HG03442 (cell line): Measurements from ENCODE around the gene MYO1E.
"Not testable (repeated sequence)": the region's sequence is repeated elsewhere in the genome, so short reads cannot be mapped to it uniquely, and the experiment has no call there.

Experiments
- ATAC-seq: cut with Tn5 transposase; IDR thresholded peaks from one replicate; pipeline ENCODE4 v1.9.1; 2021; ENCODE audit warnings: mild to moderate bottlenecking, moderate library complexity; ENCODE audit not compliant: unreplicated experiment

The MYO1E gene

DNA sequence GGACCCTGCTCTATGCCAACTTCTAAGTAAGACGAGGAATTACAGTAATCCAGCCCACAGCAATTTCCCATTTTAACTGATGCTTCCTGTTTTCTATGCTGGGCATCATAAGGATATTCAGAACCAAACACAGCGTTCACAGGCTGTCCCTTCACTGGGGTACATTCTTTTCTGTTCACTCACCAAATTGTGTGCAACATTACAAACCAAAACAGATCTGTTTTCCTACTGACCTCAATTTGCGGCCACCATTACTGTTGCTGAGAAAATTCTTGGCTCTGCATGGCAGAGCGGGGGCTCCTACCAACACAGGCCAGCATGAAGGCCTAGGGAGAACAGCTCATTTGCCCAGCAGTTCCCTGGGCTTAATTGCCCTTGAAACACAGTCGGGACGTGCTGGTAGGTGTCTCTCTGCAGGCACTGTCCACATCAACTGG lies 76.5 kb downstream of the MYO1E start:
- ATAC-seq, result no peak

DNA sequence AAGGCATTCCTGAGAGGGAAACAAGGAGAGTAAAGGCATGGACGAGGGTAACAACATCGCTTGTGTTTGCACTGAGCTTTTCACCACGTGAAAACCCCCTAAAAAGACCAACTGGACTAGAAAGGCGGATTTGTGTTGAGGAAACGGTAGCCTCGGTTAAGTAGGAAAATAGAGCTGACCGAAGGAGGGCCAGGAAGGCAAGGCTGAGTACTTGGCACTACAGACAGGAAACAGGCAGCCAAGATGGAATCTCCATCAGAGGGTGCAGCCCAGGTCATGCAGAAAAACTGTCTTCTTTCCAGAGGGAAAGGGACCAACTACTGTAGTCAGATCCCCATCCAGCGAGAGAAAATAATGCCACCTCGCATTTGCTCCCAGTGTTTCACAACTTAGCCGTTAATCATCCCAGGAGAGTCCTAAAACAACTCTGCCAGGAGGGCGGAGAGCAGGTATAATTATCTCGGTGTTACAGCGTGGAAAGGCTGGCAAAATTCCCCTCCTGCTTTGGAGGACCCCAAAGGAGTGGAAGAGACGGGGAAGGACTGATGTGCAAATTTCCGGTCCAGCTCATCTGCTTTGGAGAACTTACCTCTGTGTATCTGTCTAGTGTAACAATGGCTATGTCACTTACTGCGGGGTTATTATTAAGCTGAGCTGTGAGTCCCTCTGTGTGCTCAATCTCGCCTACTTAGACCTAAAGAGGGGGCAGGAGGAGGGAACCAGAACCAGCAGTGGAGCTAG lies 77.2 kb downstream of the MYO1E start:
- no peak for ATAC-seq

DNA sequence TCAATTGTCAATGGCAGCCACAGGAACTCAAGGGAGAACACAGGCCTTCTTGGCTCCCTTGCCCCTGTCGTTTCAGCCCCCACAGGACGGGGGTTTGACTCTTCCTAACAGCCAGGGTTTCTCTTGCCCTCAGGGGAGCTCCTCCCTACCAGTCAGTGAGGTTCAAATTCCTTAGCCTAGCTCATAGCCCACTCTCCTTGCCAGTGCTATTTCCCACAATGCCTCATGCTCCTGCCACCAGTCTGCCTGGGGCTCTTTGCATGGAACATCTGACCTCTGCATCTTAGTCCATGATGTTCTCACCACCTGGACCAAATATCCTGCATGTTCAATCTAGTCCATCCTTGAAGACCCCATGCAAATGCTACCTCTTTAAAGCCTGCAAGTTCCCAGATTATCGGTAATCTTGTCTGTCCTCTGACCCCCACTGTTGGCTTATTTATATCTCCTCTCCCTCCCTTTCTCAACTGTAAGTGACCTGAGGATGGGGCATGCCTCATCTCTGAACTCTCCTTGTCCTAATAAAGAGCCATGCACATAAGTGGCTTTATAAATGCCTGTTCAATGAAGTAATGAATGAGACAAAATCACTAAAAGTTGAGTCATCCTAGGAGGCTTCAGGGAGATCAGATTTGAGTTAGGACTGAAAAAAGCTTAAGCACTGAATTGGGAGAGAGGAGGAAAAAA lies 78.0 kb downstream of the MYO1E start:
- no peak for ATAC-seq

DNA sequence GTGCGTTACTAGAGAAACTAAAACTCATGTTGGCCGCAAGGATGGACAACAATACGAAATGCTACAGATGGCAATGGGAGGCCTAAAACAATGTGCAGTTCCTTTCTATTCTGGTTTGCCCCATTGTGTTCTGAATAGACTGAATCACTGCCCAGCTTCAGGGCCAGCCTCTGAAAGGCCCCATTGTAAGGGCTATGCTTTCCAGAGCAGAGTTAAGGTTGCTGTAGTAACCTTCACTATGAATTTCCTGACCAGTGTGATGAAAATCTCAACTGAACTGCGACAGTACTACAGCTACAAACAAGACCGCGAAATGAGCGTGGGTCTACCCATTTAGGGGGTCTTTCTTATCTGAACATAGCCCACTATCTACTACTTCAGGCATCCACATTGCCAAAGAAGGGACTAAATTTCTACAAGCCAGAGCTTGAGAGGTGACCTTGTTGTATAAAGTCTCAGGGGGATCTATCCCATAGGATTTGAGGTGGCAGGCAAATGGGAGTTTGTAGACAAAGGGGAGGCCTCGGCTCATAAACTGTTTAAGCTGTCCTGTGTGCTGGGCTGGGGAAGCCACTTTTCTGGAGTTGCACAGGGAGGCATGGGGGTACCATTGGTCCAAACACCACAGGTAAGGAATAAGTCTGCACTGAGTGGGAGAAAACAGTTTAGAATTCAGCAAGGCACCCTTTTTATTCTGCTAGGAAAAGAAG lies 80.1 kb downstream of the MYO1E start:
- no peak for ATAC-seq

DNA sequence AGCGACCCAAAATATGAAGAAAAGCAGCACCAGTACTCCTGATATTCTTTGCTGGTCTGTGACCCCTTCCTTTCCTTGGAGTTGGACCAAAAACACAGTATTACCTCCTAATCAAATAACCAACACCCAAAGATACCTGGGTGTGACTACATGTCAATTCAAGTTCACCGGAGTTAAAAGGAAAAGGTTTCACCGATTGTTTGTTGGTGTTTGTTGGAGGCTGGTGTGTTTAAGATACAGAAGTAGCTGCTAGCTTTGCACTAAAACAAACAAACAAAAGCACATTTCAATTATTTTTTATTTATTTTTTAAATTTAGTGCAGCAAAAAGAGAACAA lies 81.5 kb downstream of the MYO1E start:
- ATAC-seq, result no peak

DNA sequence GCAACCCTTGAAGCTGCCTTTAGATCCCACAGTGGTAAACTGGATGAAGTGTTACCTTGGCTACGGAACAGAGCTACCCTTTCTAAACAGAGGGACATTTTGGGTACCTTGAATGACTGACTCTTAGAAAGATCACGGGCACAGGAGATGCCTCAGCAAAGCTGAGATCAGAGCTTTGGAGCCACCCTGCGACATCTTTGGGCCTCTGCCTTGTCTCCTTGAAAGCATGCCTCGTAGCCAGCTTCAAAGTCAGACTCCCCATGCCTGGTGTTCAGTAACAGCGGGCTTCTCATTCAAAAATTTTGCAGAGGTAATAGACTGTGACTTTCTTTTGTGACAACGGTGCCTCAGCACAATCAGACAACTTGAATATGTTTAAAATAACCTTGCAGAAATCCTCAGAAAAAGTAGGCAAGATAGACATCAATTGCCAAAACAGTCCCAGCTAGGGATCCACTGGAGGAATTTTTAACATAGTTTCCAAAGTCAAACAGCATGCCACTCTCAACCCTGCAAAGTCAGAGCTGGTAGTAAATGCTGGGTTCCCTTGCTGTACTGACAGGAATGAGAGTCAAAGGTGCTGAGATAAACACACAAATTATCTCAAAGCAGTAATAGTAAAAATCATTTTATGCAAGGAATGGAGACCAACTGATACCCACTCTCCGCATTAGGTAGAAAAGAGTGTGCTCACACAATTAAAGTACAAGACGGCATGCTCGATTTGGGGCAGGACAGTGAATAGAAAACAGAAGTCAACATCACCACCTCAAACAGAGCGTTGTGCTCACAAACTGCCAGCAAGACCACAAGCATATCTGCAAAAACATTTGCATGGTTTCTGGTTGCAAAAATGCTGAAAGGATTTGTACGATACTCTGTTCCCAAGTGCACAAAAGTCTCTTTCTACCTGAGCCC lies 82.1 kb downstream of the MYO1E start:
- no peak for ATAC-seq

DNA sequence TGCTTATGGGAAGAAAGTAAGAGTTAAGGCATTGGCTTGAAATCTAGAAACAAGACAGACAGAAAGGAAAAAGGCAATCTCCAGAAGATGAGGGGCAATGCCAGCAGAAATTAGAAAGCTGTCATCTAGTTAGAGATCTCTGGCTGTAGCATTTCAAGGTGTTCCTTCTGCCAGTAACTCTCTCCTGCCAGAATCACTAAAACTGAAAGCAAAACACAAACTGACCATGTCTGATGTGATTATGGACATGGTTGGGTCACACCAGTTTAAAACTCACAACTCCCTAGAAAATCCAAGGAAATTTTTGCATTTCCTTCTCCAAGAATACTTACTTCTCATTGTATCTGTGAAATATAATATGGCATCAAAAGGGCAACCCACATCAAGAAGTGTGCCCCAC lies 83.1 kb downstream of the MYO1E start:
- ATAC-seq, result no peak

DNA sequence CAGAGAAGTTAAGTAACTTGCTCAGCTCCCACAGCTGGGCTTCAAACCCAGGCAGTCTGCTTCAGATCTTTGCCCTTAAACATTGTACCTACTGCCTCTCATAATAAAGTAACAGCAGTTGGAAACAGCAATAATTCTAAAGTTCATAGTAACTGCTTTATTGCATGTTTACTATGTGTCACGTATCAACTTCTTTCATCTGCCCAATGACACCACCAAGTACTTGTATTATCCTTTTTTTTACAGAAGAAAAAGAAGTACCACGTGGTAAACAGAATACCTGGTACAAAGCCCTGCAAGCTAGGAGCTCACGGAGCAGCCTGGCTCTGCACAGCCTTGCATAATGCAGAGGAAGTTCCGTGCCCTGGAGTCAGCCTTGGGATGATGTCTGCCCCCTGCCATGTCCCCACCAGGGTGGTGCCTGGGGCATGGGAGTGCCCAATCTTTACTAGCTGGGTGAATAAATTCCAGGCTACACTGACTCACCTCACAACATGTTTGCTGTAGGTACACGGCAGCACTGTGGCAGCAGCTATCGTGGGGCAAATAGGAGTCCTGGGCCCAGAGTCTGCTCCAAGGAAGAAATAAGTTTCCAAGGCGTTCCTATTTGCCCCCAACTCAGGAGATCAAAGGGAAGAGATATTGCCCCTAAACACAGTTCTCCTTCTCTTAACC lies 88.8 kb downstream of the MYO1E start:
- no peak for ATAC-seq

DNA sequence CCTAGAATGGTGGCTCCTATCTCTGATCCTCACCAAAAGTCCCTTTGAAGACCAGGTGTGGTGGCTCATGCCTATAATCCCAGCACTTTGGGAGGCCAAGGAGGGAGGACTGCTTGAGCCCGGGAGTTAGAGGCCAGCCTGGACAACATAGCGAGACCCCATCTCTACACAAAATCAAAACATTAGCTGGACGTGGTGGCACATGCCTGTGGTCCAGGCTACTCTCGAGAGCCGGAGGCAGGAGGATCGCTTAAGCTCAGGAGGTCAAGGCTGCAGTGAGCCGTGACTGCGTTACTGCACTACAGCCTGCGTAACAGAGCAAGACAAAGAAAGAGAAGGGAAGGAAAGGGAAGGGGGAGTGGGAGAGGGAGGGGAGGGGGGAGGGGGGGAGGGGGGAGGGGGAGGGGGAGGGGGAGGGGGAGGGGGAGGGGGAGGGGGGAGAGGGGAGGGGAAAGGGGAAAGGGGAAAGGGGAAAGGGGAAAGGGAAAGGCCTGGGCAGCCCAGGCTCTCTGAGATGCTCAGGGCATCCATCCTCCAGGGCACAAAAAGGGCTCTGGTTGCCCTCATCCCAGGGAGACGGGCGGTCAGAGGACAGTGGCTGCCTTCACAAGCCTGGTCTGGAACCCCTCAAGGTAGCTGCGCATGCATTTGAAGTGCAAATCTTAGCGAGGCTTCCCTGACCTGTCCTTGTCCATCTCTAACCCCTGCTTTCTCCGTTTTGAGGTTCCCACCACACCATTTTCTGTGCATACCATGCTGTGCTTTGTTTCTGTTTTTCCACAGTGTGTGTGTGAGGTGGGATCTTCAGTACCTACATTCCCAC lies 89.9 kb downstream of the MYO1E start:
- ATAC-seq, result no peak

DNA sequence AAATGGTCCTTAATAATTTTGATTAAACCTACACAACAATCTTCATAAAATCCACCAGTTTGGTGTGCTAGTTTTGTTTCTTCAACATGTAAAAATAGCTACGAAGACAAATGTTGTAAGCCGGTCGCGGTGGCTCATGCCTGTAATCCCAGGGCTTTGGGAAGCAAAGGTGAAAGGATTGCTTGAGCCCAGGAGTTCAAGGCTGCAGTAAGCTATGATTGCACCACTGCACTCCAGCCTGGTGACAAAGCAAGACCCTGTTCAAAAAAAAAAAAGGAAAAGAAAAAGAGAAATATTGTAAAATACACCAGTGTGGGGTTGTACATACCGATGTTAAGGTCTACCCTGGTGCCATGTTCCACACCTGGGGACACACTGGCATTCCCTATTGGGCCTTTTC lies 91.0 kb downstream of the MYO1E start:
- no peak for ATAC-seq

DNA sequence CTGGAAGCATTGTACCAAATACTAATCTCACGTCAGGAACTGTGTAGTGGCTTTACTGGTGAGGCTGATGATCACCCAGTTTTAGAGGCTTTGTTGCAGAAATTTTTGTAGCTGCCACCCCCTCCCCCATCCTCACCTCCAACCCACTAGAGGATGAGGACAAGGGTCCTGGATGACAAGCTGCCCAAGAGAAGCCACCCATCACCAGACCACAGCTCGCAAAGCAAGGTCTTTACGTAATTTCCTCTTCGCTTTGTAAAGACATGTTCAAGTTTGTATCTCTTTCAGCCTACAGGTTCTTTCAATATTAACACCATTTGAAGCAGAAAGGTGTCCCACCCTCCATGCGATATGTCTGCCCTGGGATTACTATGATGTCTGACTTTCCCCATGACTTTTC lies 91.8 kb downstream of the MYO1E start:
- ATAC-seq, result no peak

DNA sequence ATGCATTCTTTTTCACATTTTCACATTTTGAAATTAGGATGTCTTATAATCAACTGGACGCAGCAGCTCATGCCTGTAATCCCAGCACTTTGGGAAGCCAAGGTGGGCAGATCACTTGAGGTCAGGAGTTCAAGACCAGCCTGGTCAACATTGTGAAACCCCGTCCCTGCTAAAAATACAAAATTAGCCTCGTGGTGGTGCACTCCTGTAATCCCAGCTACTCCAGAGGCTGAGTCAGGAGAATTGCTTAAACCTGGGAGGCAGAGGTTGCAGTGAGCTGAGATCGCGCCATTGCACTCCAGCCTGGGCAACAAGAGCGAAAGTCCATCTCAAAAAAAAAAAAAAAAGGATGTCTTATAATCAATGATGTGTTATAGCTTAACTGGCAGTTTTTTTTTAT lies 92.4 kb downstream of the MYO1E start:
- ATAC-seq, result not testable (repeated sequence)

DNA sequence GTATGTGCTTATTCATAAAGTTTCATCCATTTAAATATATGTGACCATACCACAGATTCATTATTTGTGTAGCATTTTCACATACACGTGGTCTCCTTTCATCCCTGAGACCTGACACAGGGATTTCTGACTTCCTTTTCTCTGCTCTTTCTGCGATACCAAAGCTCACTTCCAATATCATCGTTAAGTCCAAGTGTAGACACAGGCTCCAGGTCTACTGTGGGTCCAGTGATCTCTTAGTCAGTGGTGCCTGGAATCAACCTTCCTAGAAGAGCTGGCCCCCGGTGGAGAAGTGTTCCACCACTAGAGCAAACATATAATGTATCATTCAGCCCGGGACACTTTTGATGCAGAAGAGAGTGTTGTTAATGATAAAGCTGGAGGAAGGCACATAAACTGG lies 93.6 kb downstream of the MYO1E start:
- ATAC-seq, result no peak

DNA sequence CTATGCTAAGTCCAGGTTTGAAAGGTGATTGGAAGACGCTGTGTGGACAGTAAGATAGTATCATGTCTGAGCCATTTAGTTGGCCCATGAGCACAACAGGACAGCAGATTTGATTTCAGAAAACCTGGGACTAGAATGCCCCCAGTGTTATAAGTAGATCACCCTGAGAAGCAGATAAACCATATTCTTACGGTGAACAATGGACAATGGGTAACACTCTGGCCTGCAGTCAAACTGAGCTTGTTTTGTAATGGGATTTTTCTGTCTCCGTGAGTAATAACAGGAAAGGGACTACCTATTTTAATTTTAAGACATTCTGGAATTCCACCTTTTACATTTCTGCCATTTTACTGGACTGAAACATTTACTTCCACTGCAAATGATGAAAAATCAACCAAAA lies 94.6 kb downstream of the MYO1E start:
- no peak for ATAC-seq

DNA sequence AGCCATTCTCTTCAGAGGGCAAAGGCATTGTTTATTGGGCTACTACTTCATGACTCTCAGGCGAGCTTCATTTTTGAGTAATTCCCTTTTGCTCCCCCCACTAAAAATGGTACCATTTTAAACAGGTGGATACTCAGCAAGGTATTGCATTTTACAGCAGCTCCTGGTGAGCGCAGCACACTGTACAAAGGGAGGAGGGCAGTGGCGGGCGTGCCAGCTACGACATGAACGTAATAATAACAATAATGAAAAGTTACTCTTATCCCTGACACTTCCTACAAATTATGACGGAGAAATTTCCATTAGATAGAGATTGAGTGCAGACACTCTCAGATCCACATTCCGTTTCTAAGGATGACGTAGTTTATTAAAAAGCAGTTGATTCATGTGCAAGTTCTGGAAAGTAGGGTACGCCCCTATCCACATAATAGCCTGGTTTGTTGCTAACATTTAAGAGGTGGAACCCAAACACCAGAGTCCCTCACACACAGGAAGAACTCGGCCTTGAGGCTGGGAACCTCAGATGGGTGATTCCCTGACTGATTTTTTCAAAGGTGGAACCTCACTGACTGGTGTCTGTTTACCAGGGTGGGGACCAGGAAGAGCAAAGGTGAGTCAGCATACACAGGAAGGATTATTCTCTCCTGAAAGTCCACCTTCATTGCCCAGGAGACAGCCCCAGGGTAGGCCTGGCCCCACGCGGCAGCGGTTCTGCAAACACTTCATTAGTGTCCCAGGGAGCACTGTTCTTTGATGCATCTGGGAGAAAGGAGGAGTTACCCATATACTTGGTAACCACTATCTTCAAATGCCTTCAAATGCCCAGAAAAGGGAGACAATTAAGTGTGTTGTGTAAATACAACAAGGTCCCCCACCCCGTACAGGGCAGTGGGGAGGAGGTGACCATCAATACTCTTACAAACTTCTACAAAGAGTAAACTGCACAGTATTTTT lies 96.2 kb downstream of the MYO1E start:
- ATAC-seq, result no peak

DNA sequence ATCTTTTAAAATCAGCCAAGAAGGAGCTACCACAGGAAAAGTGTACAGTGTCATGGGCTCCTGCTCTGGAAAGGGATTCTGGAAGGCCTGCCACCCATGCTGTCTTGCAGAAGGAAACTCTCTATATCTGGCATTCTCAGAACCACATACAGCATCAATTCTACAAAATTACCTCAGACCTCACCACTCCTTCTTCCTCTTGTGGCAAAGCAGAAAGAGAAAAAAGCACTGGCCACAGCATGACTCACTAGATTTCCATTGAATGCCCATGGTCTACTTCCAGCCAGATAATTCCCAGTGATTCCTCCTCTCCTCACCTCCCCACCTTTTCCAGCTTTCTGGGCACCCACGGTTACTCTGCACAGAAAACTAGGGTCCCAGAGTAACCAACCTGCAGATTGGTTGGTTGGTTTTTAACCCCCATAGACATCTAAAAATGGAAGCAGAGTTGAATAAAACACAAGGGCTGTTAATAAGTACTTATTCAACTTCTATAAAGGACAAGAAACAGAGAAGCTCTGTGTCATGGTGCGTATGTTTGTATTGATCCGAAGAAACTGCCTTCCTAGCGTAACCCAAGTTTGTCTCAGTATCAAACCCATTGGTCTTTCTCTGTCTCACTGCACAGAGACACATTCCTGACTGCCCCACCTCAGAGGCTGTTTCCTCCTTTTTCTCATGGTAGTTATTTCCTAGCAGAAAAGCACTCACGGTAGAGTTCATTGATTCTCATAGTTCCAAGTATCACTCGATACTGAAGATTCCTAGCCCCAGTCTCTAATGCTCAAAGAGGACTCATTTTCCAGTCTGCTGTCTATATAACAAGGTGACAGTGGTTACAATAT lies 98.3 kb downstream of the MYO1E start:
- ATAC-seq, result no peak

DNA sequence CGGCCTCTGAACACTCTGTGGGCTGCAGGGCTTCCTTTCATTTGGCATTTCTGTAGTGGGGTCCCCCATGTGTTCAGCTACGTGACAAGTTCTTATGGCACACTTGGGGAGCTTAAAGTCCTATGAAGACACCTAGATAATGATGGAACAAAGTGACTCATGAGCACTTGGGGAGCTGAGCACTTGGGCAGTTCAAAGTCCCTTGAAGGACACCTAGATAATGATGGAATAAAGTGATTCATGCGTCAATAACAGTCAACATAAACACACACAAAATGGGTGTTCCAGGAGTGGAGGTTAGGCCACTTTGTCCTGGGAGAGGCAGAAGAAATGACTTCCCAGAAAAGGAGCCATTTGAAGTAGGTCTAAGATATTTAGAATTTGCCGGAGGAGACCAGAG lies 99.4 kb downstream of the MYO1E start:
- no peak for ATAC-seq
